Smooth muscle cell of the brain vasculature (primary cell): Measurements from ENCODE around the gene HLA-DOA.

ENCODE experiments used
- DNase-seq: peaks from one replicate; pipeline ENCODE4 v3.0.0-alpha.2; 2012; ENCODE audit warnings: low read depth, low spot score

The HLA-DOA gene

GRCh38 chr6:32977953-32978324 is 31.5 kb downstream of the HLA-DOA start:
- DNase-seq = no peak

- no peak for DNase-seq
These were observed 32.0 kb downstream of the HLA-DOA start for GRCh38 chr6:32977272-32977952.

DNA sequence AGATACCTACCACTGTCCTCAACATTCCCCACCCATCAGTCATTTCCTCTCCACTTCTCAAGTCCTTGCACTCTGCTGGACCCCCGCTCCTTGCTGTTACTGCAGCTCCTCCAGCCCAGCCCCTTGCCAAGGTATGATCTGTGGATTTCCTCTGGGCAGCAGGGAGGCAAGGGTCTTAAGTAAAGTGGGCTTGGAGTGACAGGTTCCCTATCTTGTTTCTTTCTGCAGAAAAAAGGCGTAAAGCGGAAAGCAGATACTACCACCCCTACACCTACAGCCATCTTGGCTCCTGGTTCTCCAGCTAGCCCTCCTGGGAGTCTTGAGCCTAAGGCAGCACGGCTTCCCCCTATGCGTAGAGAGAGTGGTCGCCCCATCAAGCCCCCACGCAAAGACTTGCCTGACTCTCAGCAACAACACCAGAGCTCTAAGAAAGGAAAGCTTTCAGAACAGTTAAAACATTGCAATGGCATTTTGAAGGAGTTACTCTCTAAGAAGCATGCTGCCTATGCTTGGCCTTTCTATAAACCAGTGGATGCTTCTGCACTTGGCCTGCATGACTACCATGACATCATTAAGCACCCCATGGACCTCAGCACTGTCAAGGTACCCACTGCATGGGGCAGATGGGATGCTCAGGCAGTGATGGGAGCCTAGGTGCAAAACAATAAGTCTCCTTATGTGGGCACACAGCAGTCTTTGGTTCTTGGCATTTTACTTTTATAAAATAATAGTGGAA is 32.9 kb downstream of the HLA-DOA start:
- no peak for DNase-seq

DNA sequence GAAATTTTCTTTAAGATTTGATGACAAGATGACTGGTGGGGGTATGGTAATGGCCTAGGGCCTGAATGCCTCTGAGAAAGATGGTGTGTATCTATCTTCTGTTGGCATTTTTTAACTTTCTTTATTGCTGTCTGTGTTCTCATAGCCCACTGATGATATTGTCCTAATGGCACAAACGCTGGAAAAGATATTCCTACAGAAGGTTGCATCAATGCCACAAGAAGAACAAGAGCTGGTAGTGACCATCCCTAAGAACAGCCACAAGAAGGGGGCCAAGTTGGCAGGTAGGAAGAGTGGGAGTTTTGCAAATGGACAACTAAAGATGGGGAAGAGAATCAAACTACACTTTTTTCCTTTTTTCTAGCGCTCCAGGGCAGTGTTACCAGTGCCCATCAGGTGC is 33.5 kb downstream of the HLA-DOA start:
- no peak for DNase-seq

DNA sequence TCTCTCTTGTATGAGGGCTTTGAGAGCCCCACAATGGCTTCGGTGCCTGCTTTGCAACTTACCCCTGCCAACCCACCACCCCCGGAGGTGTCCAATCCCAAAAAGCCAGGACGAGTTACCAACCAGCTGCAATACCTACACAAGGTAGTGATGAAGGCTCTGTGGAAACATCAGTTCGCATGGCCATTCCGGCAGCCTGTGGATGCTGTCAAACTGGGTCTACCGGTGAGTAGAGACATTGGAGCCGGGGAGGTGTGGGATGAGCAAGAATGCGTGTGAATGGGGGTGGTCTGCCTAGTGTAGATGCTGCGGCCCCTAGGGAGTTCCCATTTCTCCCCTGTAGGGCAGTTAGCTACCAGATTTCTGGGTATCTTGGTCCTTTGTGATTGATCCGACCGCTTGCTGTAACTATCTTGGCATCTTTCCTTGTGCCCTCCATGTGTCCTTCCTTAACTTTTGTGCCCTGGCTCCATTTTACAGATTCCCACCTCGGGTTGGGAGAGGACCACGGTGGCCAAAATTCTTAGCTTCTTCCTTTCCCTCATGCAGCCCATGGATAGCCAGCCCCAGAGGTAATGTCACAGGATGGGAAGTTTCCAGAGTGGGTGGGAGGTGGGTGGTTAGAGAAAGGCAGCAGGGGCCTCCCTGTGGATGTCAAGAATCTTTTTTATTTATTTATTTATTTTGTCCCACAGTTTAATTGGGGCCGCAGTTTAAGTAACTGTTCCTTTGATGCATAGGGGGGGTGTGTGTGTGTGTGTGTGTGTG is 34.7 kb downstream of the HLA-DOA start:
- DNase-seq = no peak

DNA sequence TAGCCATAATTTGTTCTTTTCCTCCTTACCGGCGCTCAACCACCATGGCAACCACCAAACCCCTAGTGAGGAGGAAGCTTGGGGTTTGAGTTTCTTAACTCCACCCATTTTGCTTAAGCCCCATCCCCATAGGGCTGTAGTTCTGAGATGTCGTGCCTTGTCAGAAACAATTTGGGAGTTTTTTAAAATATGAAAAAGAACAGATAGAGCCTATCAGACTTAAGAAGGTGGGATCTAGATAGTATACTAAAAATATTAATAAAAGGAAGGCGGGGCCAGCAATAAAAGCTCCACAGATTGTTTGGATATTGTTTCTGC is 35.4 kb downstream of the HLA-DOA start:
- no peak for DNase-seq

DNA sequence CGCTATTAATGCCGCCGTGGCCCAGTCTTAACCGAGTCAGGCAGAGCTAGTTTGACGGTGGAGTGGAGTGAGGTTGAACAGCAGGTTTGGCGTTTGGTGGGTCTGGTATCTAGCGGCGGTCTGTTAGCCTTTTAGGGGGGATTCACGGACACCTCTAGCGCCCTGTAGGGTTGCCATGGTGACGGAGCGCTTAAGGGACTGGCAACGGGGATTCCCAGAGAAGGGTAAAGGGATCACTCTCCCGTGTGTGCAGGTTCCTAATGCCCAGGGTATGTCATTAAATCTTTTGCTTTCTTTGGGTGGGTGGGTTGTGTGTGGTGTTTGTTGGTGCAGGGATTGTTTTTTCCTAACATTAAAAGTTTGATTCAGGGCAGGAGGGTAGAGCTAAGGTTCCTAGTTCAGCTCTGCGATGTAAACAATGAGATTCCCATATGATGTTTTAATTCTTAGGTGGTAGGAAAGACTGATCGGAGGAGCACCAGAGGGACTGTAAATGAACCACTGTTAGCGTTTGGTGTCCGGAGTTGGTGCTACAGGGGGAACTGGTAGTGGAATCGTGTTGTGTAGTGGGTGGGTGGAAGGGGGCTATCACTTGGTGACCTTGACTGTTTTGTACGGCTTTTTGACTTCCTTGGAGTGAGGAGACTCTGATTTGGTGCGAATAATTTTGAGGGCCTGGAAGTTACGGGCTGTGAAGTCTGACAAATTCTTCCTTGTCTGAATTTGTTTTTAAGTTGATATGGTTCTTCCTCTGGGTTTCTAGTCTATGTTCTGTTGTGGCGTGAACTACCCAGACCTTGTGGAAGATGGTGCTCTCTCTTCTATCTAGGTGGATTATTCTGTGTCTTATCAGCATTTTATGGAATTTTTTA is 36.0 kb downstream of the HLA-DOA start:
- no peak for DNase-seq

- DNase-seq = no peak
These were observed 36.8 kb downstream of the HLA-DOA start for GRCh38 chr6:32972353-32973143.

- DNase-seq = peak; percentile 99
These were observed 37.6 kb downstream of the HLA-DOA start for GRCh38 chr6:32971581-32972352.

DNA sequence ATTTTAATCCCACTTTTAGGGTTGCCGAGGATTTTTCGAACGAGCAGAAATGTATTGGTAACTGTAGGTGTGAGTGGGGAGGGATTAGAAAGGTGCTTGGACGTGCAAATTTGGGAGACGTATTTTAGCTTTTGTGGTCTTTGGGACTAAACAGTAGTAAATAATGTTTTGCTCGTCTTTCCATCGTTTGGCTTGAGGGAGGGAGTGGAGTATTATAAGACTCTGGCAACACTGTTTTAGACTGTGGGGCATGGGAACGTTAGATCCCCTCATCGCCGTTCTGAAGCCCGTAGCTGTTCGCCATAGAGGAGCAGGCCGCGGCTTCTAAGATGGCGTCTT is 38.2 kb downstream of the HLA-DOA start:
- no peak for DNase-seq

DNA sequence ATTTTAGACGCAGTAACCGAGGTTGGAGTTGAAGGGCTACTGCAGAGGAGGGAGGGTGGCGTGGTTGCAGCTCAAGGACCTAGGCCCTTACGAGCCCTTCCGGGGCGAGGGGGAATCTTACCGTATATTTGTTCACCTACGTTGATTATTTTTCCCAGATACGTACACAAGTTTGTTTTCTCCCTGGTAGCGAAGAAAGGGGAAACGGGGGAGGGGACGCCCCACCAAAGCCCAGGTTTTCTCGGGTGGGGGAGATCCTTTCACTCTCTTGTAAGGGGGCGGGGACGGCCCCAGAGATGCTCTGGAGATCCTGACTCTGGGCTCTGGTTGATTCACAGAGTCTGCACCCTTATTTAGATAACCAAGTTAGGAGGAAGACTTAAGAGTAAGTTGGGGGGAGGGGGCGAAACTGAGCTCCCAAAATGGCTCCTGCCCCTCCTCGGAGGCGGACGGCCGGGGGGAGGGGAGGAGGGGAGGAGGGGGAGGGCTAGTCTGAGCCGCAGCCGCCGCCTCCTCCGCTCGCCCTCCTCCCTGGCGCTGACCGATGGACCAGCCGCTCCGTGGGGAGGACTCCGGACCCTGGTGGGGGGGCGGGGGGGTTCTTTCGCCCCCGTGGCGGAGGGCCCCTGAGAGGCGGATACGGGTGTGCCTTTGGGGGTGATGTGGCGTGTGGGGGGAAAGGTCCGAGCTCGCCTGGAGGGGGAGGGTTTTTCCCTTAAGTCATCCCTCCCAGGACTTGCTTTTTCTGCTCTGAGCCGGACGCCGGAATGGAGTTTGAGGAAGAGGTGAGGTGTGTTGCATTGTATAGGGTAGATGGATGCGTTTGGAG is 38.8 kb downstream of the HLA-DOA start:
- DNase-seq = peak; percentile 79

- peak; percentile 88 for DNase-seq
These were observed 39.5 kb downstream of the HLA-DOA start for GRCh38 chr6:32969685-32970412.

GRCh38 chr6:32968867-32969684 is 40.3 kb downstream of the HLA-DOA start:
- DNase-seq = no peak

DNA sequence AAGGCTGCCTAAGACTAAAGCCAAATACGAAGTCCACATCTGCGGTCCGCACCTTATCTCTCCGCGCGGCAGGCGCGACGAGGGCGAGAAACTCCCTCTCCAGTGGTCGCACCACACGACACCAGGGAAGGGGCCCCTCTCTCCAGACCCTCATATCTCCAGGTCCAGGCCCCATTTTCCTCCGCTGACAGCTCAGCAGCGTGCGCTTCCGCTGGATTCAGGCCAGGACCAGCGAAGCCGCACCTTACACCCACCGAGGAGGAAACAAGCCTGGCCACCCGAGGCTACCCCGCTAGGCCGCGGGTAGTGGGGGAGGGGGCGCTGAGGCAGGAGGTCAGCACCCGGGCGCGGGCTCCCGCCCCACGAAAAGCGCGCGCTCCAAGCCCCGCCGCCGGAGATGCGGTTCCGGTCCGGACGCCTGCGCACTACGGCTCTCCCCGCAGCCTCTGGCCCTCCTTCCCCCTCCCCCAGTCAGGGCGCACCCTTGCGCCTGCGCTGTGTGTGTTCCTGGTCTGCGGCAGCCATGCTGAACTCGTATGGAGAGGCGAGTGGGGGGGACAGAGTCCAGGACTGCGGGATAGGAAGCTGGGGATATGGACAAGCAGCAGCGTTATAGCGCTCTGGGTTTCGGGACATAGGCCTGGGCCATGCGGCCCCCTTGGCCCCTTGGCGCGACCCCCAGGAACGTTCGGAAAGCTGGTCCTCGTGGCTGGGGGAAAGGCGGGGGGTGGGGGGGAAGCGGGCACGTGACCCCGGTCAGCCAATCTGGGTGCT is 41.1 kb downstream of the HLA-DOA start, which contains the start of gene BRD2:
Gene BRD2, plus strand, starts transcription at position 502 of the 774 bp plus-strand sequence. CDS start 4,305 bp downstream, outside the sequence.
- peak; percentile 95 for DNase-seq

DNA sequence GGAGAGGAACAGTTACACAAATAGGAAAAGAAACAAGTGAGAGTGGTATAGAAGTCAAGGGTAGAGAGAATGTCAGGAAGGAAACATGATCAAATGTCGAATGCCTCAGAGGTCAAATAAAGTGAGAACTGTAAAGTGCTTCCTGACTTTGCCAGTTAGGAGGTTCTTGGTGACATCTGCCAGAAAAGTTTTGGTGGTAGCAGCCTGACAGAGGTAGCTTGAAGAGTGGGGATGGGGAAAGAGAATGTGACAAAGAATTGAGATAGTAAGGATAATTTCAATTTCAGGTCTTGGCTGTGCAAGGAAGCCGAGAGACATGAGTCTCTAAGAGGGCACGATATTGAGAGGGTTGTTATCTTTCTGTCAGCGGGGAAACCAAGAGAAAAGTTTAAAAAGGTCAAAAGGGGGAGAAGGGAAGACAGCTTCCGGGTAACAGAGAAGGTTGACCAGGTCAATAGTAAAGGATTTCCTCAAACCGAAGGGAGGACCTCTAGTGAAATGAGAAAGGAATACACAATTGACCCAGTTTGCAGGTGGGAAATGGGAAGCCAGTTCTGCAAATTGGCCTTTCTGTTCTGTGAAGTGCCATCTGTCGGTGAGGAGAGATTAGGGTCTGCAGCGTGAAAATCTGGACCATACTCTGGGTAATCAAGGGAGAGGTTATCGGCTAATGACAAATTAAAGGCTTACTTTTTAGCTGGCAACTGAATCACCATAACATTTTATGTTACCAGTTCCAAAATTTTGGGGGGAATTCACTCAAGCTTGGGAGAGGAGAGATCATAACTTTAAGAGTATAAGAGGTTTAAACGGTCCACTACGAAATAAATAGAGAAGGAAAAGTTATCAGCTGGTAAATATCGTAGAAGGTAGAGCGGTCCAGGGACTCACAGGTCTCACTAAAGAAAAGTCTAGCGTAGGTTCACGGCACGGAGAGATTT is 42.0 kb downstream of the HLA-DOA start:
- no peak for DNase-seq

DNA sequence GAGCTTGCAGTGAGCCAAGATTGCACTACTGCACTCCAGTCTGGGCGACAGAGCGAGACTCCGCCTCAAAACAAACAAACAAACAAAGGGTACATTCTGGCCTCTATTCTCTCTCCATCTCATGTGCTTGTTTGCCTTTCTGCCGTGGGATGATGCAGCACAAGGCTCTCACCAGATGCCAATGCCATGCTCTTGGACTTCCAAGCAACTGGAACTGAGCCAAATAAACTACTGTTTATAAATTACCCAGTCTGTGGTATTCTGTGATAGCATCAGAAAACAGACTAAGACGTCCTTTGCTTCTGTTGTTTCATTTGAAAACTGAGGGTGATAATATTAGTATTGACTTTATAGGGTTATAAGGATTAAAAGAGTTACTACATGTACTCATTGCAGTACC is 44.6 kb downstream of the HLA-DOA start:
- no peak for DNase-seq
